ELR (cell line): ENCODE data around the gene KIRREL3.
A peak's percentile ranks its signal among the peaks of the same experiment; 100 is the strongest.

ENCODE experiments used
- DNase-seq: peaks from one replicate; pipeline ENCODE4 v3.0.0-alpha.2; 2015; ENCODE audit warnings: low read depth

KIRREL3 gene

DNA sequence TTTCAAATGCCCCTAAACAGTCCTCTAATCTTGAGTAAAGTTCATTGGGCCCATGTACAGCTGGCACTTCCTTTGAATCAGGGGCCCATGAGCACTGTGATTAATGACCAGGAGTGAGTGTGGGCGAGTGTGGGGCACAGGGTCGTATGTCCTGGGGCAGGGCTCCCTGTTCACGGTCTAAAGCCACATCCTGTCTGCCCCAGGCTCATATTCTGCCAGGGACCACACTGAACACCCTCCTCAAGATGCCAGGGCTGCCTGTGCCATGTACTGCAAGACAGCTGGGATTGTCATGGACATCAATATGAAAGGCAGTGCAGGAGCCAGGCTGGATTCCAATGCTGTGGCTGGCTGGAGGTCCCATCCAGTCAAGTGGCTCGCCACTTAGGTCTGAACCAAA, 130.5 kb downstream of the KIRREL3 start:
- DNase-seq, result no peak

DNA sequence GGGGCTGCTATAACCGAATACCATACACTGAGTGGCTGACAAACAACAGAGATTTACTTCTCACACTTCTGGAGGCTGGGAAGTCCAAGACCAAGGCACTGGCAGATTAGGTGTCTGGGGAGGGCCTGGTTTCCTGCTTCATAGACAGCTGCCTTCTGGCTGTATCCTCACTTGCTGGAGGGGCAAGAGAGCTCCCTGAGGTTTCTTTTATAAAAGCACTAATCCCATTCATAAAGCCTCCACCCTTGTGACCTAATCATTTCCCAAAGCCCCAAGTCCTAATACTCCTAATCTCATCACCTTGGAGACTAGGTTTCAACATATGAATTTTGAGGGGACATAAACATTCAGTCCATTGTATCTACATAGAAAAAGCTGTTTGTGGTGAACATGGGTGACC, 131.8 kb downstream of the KIRREL3 start:
- no peak for DNase-seq

DNA sequence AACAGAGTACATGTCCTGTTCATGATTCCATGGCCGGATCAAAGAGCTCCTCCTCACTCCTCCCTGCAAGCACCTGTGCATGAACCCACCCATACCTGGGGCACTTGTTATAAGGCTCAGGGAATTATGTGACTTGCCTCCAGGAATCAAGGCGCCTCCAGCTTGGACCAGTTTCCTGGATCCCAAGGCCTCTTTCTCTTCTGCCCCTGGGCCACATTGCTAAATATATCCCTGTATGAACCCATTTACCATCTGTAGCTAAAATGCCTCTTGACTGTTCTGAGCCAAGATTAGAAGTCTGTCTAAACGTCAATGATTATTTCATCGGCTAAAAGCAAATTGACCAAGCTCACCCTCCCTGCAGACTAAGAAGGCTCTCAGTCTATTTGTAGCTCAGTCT, 135.6 kb downstream of the KIRREL3 start:
- no peak for DNase-seq

DNA sequence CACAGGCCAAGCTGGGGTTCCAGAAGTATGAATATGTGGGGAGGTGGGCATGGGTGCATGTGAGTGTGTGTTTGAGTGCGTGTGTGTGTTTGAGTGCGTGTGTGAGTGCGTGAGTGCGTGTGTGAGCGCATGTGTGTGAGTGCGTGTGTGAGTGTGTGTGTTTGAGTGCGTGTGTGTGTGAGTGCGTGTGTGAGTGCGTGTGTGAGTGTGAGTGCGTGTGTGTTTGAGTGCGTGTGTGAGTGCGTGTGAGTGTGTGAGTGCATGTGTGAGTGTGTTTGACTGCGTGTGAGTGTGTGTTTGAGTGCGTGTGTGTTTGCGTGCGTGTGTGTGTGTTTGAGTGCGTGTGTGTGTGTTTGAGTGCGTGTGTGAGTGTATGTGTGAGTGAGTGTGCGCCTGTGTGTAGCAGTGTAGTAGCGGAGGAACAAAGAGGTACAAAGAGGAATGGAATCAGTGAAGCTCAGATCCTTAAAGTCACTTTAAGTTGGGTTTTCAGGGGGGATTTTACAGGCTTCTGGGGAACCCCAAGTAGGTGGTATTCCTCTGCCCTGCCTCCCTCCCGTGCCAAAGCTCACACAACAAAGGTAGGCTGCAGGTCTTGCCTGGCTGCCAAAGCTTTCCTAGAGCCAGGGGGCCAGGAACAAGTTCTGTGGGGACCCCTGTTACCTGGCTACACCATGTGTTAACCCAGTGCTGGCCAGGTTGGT, 137.1 kb downstream of the KIRREL3 start:
- DNase-seq, result no peak

DNA sequence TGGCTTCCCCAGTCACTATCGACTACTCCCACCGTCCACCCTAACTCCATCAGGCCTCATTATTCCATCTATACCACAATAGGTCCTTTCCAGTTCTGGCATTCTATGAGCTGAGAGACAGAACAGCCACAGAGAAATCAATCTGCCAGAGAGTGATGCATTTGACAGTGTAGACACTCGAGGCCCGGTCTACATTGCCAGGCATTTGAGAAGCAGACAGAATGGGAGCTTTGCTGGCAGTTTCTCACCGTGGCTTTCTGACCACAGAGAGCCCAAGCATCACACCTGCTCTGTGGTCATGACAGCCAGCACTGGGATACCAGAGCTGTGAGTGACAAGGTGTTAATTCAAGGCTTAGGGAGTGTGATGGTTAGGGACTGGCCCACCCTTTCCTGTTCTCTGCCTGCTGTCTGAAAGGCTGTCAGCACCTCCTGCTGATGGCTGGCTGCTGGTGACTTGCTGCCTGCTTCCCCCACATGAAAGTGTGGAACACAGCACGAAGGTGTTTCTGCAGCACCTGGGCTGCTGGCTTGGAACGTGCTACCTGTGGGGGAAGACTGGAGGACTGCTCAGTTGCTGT, 137.8 kb downstream of the KIRREL3 start:
- DNase-seq, result no peak

DNA sequence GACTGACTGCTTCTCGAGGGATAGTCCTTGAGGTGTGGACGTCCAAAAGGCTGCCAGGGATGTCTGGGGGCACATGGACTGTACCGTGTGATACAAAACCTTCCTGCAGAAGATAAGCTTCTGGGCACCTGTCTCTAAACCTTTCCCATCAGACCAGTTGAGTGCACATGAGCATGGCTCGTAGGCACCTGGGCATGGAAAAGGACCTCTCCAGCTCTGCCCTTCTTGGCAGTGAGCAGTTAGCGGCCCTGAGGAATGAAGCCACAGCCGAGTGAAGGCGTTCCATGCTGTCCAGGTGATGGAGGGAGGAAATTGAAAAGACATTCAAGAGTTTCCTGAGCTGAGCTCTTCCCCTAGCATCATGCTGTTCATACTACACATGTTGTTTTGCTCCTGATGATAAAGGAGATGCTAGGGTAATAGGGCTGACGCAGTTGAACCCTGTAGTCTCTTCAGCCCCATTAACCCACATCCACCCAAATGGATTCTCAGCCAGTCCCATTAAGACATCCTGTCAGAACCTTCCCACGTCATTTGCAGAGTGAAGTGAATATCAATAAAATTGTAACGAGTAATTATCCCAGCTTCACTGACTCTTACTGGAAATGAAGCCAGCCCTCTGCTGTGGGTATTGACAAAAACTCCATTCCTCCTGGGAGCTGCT, 138.6 kb downstream of the KIRREL3 start:
- no peak for DNase-seq

DNA sequence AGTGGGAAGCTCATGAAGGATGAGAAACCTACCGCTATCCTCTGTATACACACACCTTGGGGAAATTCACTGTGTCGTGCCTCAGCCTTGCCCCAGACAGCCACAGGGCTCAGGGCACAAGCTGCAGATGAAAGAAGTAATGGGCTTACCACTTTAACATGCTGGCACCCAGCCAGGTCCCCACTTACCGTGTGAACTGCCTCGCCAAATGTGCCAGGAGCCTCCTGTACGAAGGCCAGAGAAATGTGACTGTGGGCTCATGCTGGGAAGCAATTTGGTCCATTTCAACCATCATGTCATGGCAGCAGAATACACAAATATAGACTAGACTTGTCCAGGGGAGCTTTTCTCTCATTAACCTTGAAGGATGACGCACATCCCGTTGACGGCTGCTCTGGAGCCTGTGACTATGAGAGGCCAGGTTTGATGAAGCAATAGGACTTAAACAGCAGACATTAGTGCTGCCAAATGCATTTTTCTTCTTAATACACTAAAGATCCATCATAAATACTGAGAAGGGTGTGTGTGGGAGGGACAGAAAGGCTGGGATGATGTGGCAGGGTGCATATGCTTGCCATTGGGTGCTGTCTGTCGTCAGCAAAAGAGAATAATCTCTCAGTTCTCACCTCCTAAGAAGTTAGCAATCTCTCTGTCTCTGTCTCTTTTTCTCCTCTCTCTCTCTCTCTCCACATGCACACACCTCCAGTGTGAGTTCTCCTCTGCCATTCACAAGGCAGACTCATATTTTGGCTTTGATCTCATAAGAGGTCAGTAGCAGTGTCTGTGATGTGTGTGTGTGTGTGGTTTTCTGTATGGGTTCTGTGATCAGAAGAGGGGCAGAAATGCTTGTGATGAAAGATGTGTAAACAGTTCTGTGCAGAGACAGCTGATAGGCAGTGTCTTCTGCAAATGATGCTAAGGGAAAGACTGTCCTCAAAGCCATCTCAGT, 142.4 kb downstream of the KIRREL3 start:
- no peak for DNase-seq

DNA sequence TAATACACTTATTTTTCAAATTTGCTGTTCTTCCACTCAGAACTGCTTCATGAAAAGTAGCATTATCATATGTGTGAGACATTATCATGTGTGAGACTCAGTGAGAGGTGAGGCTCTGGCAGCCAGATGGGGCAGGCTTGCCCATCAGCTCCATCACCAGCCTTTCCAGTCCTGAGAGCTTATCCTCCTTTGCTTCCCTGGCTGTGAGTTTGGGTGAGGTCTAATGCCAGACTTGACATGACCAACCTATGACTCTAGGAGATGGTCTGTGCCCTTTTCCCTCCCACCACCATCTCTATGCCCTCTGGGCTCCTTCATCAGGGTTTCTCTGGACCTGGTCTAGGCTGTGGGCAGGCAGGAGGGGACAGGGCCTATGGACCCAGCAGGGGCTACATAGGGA, 145.0 kb downstream of the KIRREL3 start:
- DNase-seq, result no peak

DNA sequence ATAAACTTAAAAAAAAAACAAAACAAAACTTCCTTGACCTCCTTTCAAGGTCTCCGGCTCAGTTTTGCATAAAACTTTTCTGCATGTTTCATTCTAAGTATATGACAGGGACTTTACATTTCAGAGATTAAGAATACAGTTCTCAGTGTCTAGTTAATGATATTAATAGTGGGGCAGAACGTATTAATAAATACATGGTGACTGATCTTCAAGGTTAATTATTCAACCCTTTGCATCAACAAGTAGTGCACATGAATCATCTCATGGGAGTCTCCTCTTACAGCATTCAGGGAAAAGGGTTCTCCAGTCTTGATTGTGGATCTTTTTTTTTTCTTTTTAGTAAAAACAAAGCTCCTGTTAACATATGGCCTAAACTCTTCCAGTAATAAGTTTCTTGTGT, 146.8 kb downstream of the KIRREL3 start:
- peak; percentile 13 for DNase-seq

DNA sequence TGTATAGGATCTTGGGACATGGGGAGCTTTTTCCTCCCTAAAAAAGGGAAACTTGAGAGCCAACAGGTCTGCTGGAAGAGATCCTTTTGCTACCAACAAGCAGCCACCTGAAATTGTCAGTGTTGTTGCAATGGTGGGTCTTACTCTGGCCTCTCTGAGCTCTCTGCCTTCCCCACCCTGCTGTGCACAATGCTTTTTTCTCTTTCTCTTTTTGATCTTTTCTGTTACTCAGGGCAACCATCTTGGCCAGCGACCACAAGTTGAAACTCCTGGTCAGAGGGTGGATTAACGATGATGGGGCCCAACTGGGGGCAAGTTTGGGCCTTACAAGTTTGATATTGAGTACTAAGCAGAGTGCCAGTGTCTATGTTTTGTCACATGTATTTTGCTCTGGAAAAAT, 155.8 kb downstream of the KIRREL3 start:
- DNase-seq, result no peak

DNA sequence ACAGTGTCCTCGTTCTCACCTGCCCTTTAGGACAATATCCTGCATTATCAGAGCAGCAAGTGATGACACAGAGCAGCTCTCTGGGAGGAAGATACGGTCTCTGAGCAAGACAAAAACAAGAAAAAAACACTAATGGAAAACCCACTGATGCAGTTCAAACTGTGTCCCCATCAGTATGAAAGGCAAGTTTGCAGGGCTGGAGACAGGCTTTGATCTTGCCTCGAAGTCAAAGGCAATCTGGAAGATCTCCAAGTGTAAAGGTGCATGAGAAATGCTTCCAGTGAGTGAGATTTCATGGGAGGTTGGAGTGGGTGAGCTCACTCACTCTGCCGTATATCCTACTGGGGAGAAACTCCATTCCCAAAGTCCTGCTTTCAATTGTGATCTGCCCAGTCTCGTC, 157.5 kb downstream of the KIRREL3 start:
- no peak for DNase-seq

DNA sequence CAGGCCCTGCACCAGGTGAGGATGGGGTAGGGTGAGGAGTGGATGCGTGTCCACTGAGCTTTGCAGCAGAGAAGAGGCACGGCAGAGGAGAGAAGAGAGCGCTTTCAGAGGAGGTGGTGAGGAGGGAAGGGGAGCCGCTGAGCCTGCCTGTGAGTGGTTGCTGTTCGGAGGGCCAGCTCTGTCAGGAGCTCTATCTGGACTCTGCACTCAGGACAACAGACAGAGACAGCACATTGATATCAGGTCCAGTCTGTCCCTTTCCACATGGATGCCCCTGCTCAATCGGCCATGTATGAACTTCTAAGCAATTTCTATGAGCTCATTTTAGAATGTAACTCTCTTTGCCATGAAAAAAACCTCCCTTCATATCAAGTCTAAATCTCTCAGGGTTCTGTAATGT, 158.6 kb downstream of the KIRREL3 start:
- DNase-seq, result no peak

DNA sequence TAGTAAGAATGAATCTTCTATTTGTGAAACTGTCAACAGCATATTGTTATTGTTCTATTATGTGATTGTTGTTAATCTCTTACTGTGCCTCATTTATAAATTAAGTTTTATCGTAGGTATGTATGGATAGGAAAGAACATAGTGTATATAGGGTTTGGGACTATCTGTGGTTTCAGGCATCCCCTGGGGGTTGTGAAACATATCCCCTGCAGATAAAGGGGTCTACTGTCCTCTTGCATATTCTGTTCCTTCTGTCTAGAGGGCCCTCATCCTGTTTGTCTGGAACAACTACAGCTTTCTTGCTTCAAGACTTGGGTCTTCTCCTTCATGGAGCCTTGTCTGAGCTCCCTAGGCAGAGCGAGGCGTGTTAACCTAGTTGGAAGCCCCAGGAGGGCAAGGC, 159.6 kb downstream of the KIRREL3 start:
- no peak for DNase-seq

DNA sequence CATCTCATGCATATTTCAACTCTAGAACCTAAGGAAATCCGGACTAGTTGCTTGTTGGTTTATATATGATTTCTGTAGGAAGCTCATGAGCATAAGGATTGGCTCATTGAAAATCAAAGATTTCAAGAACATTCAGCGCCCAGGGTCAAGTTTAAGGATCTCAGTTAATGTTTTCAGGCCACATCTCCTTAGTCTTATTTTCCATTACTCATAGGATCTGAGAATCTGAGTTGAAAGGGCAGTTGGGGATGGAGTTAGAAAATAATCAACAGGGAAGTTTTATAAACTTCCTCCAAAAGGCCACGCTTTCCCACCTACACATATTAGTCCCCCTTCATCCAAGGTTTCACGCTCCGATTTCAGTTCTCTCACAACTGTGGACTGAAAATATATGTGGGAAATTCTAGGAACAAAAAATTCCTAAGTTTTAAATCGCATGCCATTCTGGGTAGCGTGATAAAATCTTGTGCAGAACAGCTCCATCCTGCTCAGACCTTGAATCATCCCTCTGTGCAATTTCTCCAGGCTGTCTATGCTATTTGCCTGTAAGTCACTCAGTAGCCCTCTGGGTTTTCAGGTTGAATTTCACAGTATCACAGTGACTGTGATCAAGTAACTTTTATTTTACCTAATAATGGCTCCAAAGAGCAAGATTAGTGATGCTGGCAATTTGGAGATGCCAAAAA, 160.2 kb downstream of the KIRREL3 start:
- peak; percentile 41 for DNase-seq

DNA sequence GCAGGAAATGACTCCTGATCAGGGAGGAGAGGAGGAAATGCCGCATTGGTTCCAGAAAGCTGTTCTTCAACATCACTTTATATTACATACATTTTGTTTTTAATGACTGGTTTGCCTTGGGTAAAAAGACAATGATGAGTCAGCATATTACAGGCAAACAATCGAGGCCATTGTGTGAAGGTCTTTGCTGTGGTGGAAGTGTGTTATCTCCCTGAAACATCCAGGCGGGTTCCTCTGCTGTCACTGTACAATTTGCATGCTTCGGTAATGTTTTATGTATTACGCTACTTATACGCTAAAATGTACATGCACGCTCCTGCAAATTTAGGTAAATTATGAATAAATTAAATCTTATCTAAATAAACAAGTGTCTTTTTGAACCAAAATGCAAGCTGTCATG, 161.1 kb downstream of the KIRREL3 start:
- no peak for DNase-seq

DNA sequence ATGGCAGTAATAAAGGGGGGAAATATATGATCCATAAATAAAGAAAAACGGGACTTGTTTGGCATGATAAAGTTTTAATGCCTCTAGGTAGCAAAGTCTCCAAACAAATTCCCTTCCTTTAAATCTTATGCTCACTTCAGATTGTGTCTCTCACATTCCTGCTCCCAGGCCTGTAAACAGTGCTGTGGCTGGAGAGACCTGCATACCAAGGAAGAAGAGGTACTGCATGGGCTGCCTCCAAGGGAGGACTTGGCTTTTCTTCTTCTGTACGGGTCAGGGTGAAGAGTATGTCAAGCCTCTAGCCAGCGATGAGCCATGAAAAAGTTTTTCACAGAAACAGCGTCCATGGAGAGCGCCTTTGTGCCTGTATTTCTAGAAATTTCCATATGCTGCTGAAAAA, 161.8 kb downstream of the KIRREL3 start:
- no peak for DNase-seq

DNA sequence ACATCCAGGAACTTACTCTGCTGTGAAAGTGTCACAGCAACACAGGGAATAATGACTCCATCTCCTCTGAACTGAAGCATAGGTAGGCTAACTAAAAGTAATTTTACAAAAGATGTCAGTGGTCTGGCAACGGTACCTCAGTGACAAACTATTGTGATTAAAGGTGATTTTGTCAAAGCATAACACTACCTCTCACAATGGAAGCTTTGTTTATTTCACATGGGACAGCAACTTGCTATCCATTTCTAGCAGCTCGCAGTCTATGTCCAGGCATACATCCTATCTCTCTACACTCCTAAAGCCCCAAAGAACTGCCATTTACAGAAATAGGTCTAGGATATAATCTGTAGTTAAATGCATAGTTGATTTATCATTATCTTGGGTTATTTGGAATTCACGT, 163.0 kb downstream of the KIRREL3 start:
- no peak for DNase-seq

DNA sequence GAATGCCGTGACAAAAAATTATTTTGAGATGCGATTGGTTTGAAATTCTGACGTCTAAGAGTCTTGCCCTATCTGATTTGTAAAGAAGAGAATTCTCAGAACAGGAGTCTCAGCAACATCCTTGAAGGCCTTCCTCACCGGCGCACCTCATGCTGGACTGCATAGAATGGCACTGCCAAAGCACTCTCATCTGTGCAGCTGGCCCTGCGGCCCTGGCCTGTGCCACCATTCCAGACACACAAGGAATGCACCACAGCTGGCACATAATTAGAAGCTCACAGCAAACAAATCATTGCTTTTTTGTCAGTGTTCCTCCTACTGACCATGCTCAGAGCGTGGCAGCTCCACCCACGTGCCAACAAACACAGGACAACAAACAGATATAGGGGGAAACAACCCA, 166.0 kb downstream of the KIRREL3 start:
- DNase-seq, result no peak

DNA sequence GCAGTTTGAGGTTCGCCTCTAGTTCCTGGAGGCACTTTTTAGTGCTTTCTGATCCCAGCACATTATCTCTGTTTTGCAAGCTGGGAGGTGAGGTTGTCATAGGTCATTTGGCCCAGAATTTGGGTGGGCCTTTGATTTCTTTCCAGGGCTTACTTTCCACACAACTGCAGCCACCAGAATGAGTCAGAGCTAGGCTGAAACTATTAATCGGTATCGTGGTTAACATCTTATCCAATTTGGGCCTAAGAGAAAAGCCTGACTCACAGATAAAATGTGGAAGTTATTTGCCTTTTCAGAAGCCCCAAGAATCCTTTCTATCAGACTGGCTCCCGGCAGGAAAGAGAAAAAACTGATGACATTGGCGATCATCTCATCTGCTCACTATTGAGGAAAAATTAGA, 166.4 kb downstream of the KIRREL3 start:
- peak; percentile 89 for DNase-seq

DNA sequence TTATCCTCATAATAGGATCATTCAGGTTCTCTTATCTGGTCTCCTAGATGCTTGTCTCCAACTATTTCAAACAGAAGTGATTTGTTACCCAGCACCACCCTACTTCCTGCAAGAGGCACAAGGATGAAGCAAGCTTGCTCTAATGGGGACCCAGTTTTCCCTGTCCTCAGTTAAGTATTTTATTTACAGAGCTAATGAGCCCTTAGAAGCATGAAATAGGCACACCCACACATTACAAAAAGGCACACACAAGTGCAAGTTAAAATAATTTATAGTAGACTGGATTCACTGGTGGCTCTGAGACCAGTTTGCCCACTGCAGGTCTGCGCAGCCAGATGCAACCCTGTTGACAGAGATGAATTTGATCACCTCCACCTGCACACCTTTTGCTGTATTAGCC, 167.5 kb downstream of the KIRREL3 start:
- DNase-seq, result no peak

DNA sequence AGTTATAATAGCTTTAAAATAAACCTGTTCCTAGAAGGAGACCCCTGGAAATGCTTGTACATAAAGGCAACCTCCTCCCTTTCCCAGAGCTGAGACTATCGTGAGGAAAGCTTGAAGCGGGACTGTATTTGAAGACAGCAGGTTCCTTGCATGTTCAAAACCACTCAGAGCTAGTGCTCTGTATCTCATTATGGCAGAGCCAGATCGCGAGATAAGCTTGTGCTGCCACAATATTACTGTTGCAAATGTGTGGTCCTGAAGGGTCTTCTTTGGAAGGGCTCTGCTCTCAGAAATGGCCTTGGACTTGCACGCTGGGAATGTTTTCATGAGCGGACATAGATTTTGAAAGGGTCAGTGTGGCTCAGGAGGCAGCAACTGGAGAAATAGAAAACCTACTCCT, 168.2 kb downstream of the KIRREL3 start:
- no peak for DNase-seq

DNA sequence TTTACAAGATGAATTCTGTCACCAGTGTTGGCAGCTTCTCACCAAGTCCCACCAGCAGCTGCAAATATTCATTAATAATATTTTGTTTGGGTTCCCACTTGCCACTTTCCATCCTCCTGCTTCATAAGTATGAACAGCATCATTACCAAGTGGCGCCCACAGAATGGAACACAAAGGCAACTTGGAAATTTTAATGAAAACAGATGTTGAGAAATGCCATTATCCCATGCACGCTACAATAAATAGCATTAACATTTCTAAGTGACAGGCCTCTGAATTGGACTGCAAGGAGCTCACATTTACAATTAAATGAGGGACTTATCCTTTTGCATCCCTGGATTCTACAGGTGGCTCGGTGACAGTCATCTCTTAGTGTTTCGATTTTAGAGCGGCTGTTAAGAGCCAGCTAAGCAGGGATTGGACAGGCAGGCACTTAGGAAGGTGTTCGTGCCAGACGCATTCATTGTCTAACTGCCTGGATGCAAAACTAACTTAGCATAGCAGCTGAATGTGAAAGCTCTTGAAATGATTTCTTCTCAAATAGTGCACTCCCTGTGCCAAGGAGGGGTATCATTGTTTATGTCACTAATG, 170.3 kb downstream of the KIRREL3 start:
- DNase-seq, result no peak
